Prostate gland (tissue), 2 donors: ENCODE data around the gene CRY2. TPM values are rescaled to one million over a fixed set of nuclear protein-coding genes. Genes with fewer than 3 reads are reported as not detected.

Experiments
- DNase-seq: peaks from one replicate; pipeline ENCODE4 v3.0.0-alpha.2; 2019; ENCODE audit warnings: low spot score
- H3K27ac ChIP-seq, 2 donors: fragments of 200-600 bp; sonication (generic); 2 replicates each; pipeline ENCODE4 v1.5.1; 2017 to 2019
- H3K27me3 ChIP-seq: fragments of 200-600 bp; sonication (generic); replicated peaks from 2 replicates; pipeline ENCODE4 v1.5.1; 2019; ENCODE audit not compliant: insufficient read depth
- H3K36me3 ChIP-seq, 2 donors: fragments of 200-600 bp; sonication (generic); 1 replicate in 1 of 2; 2 replicates in 1 of 2; pipeline versions ENCODE4 v1.5.1 to v1.8.1; 2017 to 2019
- H3K4me1 ChIP-seq: fragments of 200-600 bp; sonication (generic); replicated peaks from 2 replicates; pipeline ENCODE4 v1.5.1; 2019
- H3K4me3 ChIP-seq, 2 donors: fragments of 200-600 bp; sonication (generic); 2 replicates each; pipeline ENCODE4 v1.5.1; 2017 to 2019
- H3K9me3 ChIP-seq: fragments of 200-600 bp; sonication (generic); 2 replicates; pipeline ENCODE4 v1.5.1; 2017
- CTCF ChIP-seq, 4 experiments: fragments of 200-600 bp in 2 of 4; fragments of 450-650 bp in 2 of 4; sonication (generic) in 2 of 4; IDR thresholded peaks; 1 replicate in 3 of 4; 2 replicates in 1 of 4; pipeline ENCODE4 v1.5.1; 2016 to 2019; ENCODE audit warnings: antibody characterized with exemption in 4 of 4, mild to moderate bottlenecking in 2 of 4, moderate library complexity in 2 of 4
- POLR2A ChIP-seq: fragments of 450-650 bp; IDR thresholded peaks from one replicate; pipeline ENCODE4 v1.6.1; 2016; ENCODE audit warnings: antibody characterized with exemption, mild to moderate bottlenecking
- POLR2AphosphoS5 ChIP-seq: sonication (generic); formaldehyde crosslinking; IDR thresholded peaks from one replicate; pipeline ENCODE4 v1.6.1; 2017; ENCODE audit warnings: antibody characterized with exemption
- WGBS: methylation state at CpG from one replicate; pipeline ENCODE4 v1.1.5; 2018; 5-methylcytosine and 5-hydroxymethylcytosine counted together
- intact Hi-C: fragments of 100-400 bp; cut with DNase I; formaldehyde crosslinking; loops from one replicate; pipeline ENCODE4 v1.14.2; 2022
- total RNA-seq, 2 donors: library from RNA; depleted of rRNA; stranded (reverse); fragments of >200 nt; gene quantifications; one replicate each; pipeline ENCODE4 v1.1.0, GENCODE V29; 2016

Gene CRY2
- total RNA-seq, 2 donors from 2014 or later, result 45.4 to 70.8 TPM

GRCh38 chr11:45917286-45917622 is 70.0 kb downstream of the CRY2 start:
- Histone ChIP-seq H3K36me3 (peaks cover 0 to 10% of the 10 kb centered on the region in 2 donors), H3K4me1 (peaks cover 21% of the 10 kb centered on the region), H3K9me3 (no peaks in the 10 kb centered on the region), H3K27me3 (no peaks in the 10 kb centered on the region), H3K27ac (peak overlapping the region; percentile 89 to 90), H3K4me3 (peak overlapping the region; percentile 60 to 74)
- TF ChIP-seq POLR2AphosphoS5 (no peak), POLR2A (no peak), CTCF (IDR thresholded peaks at IDR 0.05) (no peak)
- intact Hi-C loops, result loop anchor here (5.0 kb wide), 1 partner anchor 70 kb away; the partner anchor contains the start of gene CRY2
- no peak for DNase-seq
- WGBS, result 4% methylated on average over 16 of the region's 16 CpGs

GRCh38 chr11:45917623-45918330 is 70.5 kb downstream of the CRY2 start, which contains the start of gene PEX16:
Gene PEX16, minus strand, starts transcription at chr11:45917877. Its CDS starts 66 bp downstream, at chr11:45917811.
- H3K4me1 ChIP-seq, result peaks cover 21% of the 10 kb centered on the region
- H3K27me3 ChIP-seq, result no peaks in the 10 kb centered on the region
- DNase-seq, result peak; percentile 99
- WGBS, result under 1% methylated on average over 28 of the region's 45 CpGs
- TF ChIP-seq POLR2A (peak; percentile 85), POLR2AphosphoS5 (peak; percentile 99), CTCF (IDR thresholded peaks at IDR 0.05) (no peak)
- H3K4me3 ChIP-seq, result peak within 1 kb of the TSS; percentile 60 to 74
- peaks cover 0 to 10% of the 10 kb centered on the region in 2 donors for H3K36me3 ChIP-seq
- intact Hi-C loops, result loop anchor here (5.0 kb wide), 1 partner anchor 70 kb away; the partner anchor contains the start of gene CRY2
- no peaks in the 10 kb centered on the region for H3K9me3 ChIP-seq
- H3K27ac ChIP-seq, result peak within 1 kb of the TSS; percentile 89 to 90

DNA sequence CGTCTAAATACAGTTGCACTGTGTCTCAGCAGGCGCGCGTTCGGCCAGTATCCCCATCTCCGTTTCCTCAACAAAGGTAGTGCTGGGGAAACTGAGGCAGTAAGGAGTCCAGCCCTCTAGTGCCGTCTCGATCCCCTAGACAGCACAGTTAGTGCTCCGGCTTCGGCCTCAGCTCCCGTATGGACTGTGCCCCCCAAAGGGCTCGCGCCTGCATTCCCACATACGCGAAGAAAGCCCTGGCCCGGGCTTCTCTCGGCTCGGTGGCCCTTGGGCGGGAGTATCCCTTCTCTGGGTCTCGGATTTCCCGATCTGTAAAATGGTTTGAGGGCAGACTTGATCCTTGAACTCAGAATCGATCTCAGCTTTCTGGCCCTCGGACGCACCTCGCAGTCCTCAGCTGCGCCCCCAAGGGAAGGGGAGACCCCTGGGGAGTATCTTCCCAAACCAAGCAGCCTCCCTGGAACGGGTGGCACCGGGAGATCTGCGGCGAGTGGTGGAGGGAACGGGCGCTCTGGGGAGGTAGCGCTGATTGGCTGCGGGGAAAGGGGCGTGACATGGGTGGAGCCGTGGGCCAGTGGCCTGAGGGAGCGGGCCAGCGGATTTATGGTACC is 71.2 kb downstream of the CRY2 start:
- peak overlapping the region; percentile 89 to 90 for H3K27ac ChIP-seq
- DNase-seq, result peak; percentile 79
- H3K4me3 ChIP-seq, result peak overlapping the region; percentile 60 to 74
- intact Hi-C loops, result loop anchor here (5.0 kb wide), 1 partner anchor 71 kb away; the partner anchor contains the start of gene CRY2
- H3K4me1 ChIP-seq, result peaks cover 21% of the 10 kb centered on the region
- H3K9me3 ChIP-seq, result no peaks in the 10 kb centered on the region
- TF ChIP-seq POLR2A (peak; percentile 55), POLR2AphosphoS5 (peak; percentile 65), CTCF (IDR thresholded peaks at IDR 0.05) (no peak)
- WGBS, result 1% methylated on average over 38 of the region's 38 CpGs
- H3K27me3 ChIP-seq, result no peaks in the 10 kb centered on the region
- H3K36me3 ChIP-seq, result peaks cover 0 to 10% of the 10 kb centered on the region in 2 donors

GRCh38 chr11:45918962-45919675 is 71.8 kb downstream of the CRY2 start:
- peak overlapping the region; percentile 89 to 90 for H3K27ac ChIP-seq
- peaks cover 21% of the 10 kb centered on the region for H3K4me1 ChIP-seq
- WGBS, result 78% methylated on average over 7 of the region's 7 CpGs
- H3K9me3 ChIP-seq, result no peaks in the 10 kb centered on the region
- peak overlapping the region in 1 of 2 donors; percentile 60 for H3K4me3 ChIP-seq
- no peak for DNase-seq
- intact Hi-C loops, result loop anchor here (5.0 kb wide), 1 partner anchor 72 kb away; the partner anchor contains the start of gene CRY2
- no peaks in the 10 kb centered on the region for H3K27me3 ChIP-seq
- TF ChIP-seq POLR2A, result no peak
- no peak for TF ChIP-seq CTCF (IDR thresholded peaks at IDR 0.05)
- TF ChIP-seq POLR2AphosphoS5, result no peak
- H3K36me3 ChIP-seq, result peaks cover 0 to 7% of the 10 kb centered on the region in 2 donors
